GM23338 (cell line): Measurements from ENCODE around the gene TSSC4. TPM values are rescaled to one million over a fixed set of nuclear protein-coding genes. Genes with fewer than 3 reads are reported as not detected.

Experiments used
- ATAC-seq: fragments of 200-7000 bp; cut with Tn5 transposase; 3 replicates; pipeline ENCODE4 v1.9.1; 2020
- DNase-seq: peaks from one replicate; pipeline ENCODE4 v3.0.0-alpha.2; 2015; ENCODE audit warnings: low spot score
- H2AFZ ChIP-seq: fragments of 200-600 bp; sonication (generic); 2 replicates; pipeline ENCODE4 v1.8.0; 2016; ENCODE audit warnings: antibody characterized with exemption, mild to moderate bottlenecking, moderate library complexity
- H3F3A ChIP-seq: fragments of 200-600 bp; sonication (generic); replicated peaks from 2 replicates; pipeline ENCODE4 v1.8.0; 2017; ENCODE audit warnings: antibody characterized with exemption, mixed run types, low read depth
- H3K27ac ChIP-seq: fragments of 200-600 bp; sonication (generic); 2 replicates; pipeline ENCODE4 v1.6.1; 2016; ENCODE audit warnings: low read depth
- H3K27me3 ChIP-seq: fragments of 200-600 bp; sonication (generic); 2 replicates; pipeline ENCODE4 v1.8.0; 2016; ENCODE audit warnings: mild to moderate bottlenecking, mixed run types, moderate library complexity; ENCODE audit not compliant: insufficient read depth
- H3K36me3 ChIP-seq: fragments of 200-600 bp; sonication (generic); 2 replicates; pipeline ENCODE4 v1.8.0; 2016; ENCODE audit warnings: mild to moderate bottlenecking; ENCODE audit not compliant: insufficient read depth
- H3K4me1 ChIP-seq: fragments of 200-600 bp; sonication (generic); 2 replicates; pipeline ENCODE4 v1.8.0; 2016; ENCODE audit warnings: mild to moderate bottlenecking, moderate library complexity; ENCODE audit not compliant: insufficient read depth
- H3K4me2 ChIP-seq: fragments of 200-600 bp; sonication (generic); 2 replicates; pipeline ENCODE4 v1.7.1; 2017; ENCODE audit warnings: mixed run types
- H3K4me3 ChIP-seq: fragments of 200-600 bp; sonication (generic); 2 replicates; pipeline ENCODE4 v1.6.1; 2016; ENCODE audit warnings: mixed run types
- H3K79me2 ChIP-seq: fragments of 200-600 bp; sonication (generic); replicated peaks from 2 replicates; pipeline ENCODE4 v1.8.0; 2017; ENCODE audit warnings: mild to moderate bottlenecking; ENCODE audit not compliant: insufficient read depth
- H3K9me2 ChIP-seq: fragments of 200-600 bp; sonication (generic); 2 replicates; pipeline ENCODE4 v1.8.0; 2017; ENCODE audit not compliant: insufficient read depth
- H4K20me1 ChIP-seq: fragments of 200-600 bp; sonication (generic); replicated peaks from 2 replicates; pipeline ENCODE4 v1.8.0; 2017; ENCODE audit warnings: mild to moderate bottlenecking; ENCODE audit not compliant: insufficient read depth
- H3K27ac Mint-ChIP-seq: 2 replicates; pipeline ENCODE4 v1.8.0; 2020; ENCODE audit warnings: inconsistent platforms, mild to moderate bottlenecking, moderate library complexity, mixed read lengths
- H3K27me3 Mint-ChIP-seq: 3 replicates; pipeline ENCODE4 v1.8.0; 2022; ENCODE audit warnings: low read depth, mild to moderate bottlenecking, moderate library complexity, mixed read lengths, inconsistent platforms; ENCODE audit not compliant: insufficient read depth, poor library complexity
- H3K36me3 Mint-ChIP-seq: 3 replicates; pipeline ENCODE4 v1.8.0; 2021; ENCODE audit warnings: low read depth, mild to moderate bottlenecking, inconsistent platforms, moderate library complexity, mixed read lengths
- H3K4me1 Mint-ChIP-seq: 3 replicates; pipeline ENCODE4 v1.8.0; 2020; ENCODE audit warnings: mild to moderate bottlenecking, inconsistent platforms, mixed read lengths
- H3K4me3 Mint-ChIP-seq: 3 replicates; pipeline ENCODE4 v1.8.0; 2021; ENCODE audit warnings: moderate library complexity, mild to moderate bottlenecking, inconsistent platforms, mixed read lengths
- H3K9me3 Mint-ChIP-seq: 3 replicates; pipeline ENCODE4 v1.8.0; 2020; ENCODE audit warnings: moderate library complexity, mild to moderate bottlenecking, inconsistent platforms, mixed read lengths
- CREB1 ChIP-seq: fragments of 250-450 bp; sonication (Bioruptor Pico); IDR thresholded peaks from 2 replicates; pipeline ENCODE4 v1.5.0; 2020; ENCODE audit warnings: low read depth, mild to moderate bottlenecking, moderate library complexity
- EZH2 ChIP-seq: fragments of 200-600 bp; sonication (generic); IDR thresholded peaks from one replicate; pipeline ENCODE4 v1.8.0; 2017; ENCODE audit warnings: antibody characterized with exemption, mild to moderate bottlenecking, low read depth; ENCODE audit not compliant: unreplicated experiment
- EZH2phosphoT487 ChIP-seq: fragments of 200-600 bp; sonication (generic); IDR thresholded peaks from one replicate; pipeline ENCODE4 v1.8.1; 2018; ENCODE audit warnings: antibody characterized with exemption; ENCODE audit not compliant: unreplicated experiment
- JUNB ChIP-seq: IDR thresholded peaks from one replicate; pipeline ENCODE4 v1.6.1; 2016; ENCODE audit warnings: antibody characterized with exemption; ENCODE audit not compliant: unreplicated experiment
- NANOG ChIP-seq: IDR thresholded peaks from 2 replicates; pipeline ENCODE4 v1.6.1; 2016; ENCODE audit warnings: antibody characterized with exemption, borderline replicate concordance
- POLR2AphosphoS5 ChIP-seq: IDR thresholded peaks from 2 replicates; pipeline ENCODE4 v1.6.1; 2016; ENCODE audit warnings: antibody characterized with exemption, low read depth
- STAT1 ChIP-seq: IDR thresholded peaks from one replicate; pipeline ENCODE4 v1.6.1; 2016; ENCODE audit warnings: antibody characterized with exemption; ENCODE audit not compliant: unreplicated experiment
- ZNF114 ChIP-seq: fragments of 250-450 bp; sonication (Bioruptor Pico); IDR thresholded peaks from 2 replicates; pipeline ENCODE4 v1.5.0; 2020; ENCODE audit warnings: mild to moderate bottlenecking, moderate library complexity
- ZNF331 ChIP-seq: fragments of 250-450 bp; sonication (Bioruptor Pico); IDR thresholded peaks from 2 replicates; pipeline ENCODE4 v1.5.0; 2020; ENCODE audit warnings: low read depth, mild to moderate bottlenecking, moderate library complexity
- polyA plus RNA-seq: library from polyadenylated mRNA; unstranded; fragments of >200 nt; fragmentation: Nextera tagmentation; extraction: Ambion mirVana; gene quantifications from 2 replicates; pipeline ENCODE4 v1.2.1, GENCODE V29; 2016
- total RNA-seq: library from RNA; depleted of rRNA; stranded (reverse); fragments of >200 nt; shearing (Covaris generic); gene quantifications from 2 replicates; pipeline ENCODE4 v1.2.3, GENCODE V29; 2014
- TF ChIP-seq, protein P1 (sequence below), 2 experiments: fragments of 200-600 bp in 1 of 2; sonication (generic) in 1 of 2; conservative IDR thresholded peaks; 2 replicates each; pipeline versions ENCODE4 v1.5.1 to v1.6.1; 2016 to 2017; ENCODE audit warnings: antibody characterized with exemption in 2 of 2, low read depth in 2 of 2, mild to moderate bottlenecking in 2 of 2, moderate library complexity in 1 of 2
- TF ChIP-seq, protein P2 (sequence below): IDR thresholded peaks from one replicate; pipeline ENCODE4 v1.6.1; 2018; ENCODE audit warnings: antibody characterized with exemption; ENCODE audit not compliant: unreplicated experiment
- TF ChIP-seq, protein P3 (sequence below): fragments of 250-450 bp; sonication (Bioruptor Pico); IDR thresholded peaks from 2 replicates; pipeline ENCODE4 v1.5.0; 2020; ENCODE audit warnings: mild to moderate bottlenecking, moderate library complexity
- TF ChIP-seq, protein P4 (sequence below): IDR thresholded peaks from 2 replicates; pipeline ENCODE4 v1.6.1; 2016; ENCODE audit warnings: antibody characterized with exemption

Gene TSSC4
- total and polyA plus RNA-seq, 2 experiments from 2014 or later: 27.5 to 44.3 TPM

DNA sequence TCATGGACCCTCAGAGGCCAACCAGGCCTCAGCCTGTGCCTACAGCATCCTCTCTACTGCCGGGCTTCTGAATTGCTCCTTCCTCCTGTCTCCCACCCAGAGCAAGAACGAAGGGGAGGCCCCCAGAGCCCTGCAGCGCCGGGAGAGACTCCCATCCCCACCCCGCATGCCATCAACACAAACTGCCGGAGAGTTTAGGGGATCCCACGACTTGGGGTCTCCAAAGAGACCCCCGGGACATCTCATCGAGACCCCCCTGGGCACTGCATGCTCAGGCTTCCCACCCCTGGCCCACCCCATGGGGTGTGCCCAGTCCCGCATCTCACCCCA lies 31.7 kb upstream of the TSSC4 start:
- Mint-ChIP-seq H3K9me3 (no peaks in the 10 kb centered on the region; the same call in 1 of the 3 replicates), H3K4me3 (no peak overlapping the region), H3K27me3 (peaks cover 7% of the 10 kb centered on the region), H3K36me3 (no peaks in the 10 kb centered on the region; the same call in 2 of the 3 replicates), H3K4me1 (no peaks in the 10 kb centered on the region), H3K27ac (no peak overlapping the region)
- H3K27me3 ChIP-seq: no peaks in the 10 kb centered on the region
- DNase-seq: no peak
- H3K9me2 ChIP-seq: no peaks in the 10 kb centered on the region
- H3K27ac ChIP-seq: no peak overlapping the region
- no peak for ATAC-seq
- H3K4me2 ChIP-seq: no peak overlapping the region
- H3K36me3 ChIP-seq: no peaks in the 10 kb centered on the region
- no peaks in the 10 kb centered on the region for H3K4me1 ChIP-seq
- no peaks in the 10 kb centered on the region for H3K79me2 ChIP-seq
- TF ChIP-seq JUNB (no peak), CREB1 (no peak), ZNF331 (CRISPR knock-in tag) (no peak), NANOG (no peak), EZH2phosphoT487 (no peak), STAT1 (no peak), ZNF114 (CRISPR knock-in tag) (no peak), POLR2AphosphoS5 (no peak), EZH2 (no peak)
- TF ChIP-seq, protein P1, sequence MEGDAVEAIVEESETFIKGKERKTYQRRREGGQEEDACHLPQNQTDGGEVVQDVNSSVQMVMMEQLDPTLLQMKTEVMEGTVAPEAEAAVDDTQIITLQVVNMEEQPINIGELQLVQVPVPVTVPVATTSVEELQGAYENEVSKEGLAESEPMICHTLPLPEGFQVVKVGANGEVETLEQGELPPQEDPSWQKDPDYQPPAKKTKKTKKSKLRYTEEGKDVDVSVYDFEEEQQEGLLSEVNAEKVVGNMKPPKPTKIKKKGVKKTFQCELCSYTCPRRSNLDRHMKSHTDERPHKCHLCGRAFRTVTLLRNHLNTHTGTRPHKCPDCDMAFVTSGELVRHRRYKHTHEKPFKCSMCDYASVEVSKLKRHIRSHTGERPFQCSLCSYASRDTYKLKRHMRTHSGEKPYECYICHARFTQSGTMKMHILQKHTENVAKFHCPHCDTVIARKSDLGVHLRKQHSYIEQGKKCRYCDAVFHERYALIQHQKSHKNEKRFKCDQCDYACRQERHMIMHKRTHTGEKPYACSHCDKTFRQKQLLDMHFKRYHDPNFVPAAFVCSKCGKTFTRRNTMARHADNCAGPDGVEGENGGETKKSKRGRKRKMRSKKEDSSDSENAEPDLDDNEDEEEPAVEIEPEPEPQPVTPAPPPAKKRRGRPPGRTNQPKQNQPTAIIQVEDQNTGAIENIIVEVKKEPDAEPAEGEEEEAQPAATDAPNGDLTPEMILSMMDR (conservative IDR thresholded peaks at IDR 0.05; ENCODE audit: low read depth in 2 of 2): no peak
- TF ChIP-seq, protein P2, sequence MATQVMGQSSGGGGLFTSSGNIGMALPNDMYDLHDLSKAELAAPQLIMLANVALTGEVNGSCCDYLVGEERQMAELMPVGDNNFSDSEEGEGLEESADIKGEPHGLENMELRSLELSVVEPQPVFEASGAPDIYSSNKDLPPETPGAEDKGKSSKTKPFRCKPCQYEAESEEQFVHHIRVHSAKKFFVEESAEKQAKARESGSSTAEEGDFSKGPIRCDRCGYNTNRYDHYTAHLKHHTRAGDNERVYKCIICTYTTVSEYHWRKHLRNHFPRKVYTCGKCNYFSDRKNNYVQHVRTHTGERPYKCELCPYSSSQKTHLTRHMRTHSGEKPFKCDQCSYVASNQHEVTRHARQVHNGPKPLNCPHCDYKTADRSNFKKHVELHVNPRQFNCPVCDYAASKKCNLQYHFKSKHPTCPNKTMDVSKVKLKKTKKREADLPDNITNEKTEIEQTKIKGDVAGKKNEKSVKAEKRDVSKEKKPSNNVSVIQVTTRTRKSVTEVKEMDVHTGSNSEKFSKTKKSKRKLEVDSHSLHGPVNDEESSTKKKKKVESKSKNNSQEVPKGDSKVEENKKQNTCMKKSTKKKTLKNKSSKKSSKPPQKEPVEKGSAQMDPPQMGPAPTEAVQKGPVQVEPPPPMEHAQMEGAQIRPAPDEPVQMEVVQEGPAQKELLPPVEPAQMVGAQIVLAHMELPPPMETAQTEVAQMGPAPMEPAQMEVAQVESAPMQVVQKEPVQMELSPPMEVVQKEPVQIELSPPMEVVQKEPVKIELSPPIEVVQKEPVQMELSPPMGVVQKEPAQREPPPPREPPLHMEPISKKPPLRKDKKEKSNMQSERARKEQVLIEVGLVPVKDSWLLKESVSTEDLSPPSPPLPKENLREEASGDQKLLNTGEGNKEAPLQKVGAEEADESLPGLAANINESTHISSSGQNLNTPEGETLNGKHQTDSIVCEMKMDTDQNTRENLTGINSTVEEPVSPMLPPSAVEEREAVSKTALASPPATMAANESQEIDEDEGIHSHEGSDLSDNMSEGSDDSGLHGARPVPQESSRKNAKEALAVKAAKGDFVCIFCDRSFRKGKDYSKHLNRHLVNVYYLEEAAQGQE: no peak
- TF ChIP-seq, protein P3, sequence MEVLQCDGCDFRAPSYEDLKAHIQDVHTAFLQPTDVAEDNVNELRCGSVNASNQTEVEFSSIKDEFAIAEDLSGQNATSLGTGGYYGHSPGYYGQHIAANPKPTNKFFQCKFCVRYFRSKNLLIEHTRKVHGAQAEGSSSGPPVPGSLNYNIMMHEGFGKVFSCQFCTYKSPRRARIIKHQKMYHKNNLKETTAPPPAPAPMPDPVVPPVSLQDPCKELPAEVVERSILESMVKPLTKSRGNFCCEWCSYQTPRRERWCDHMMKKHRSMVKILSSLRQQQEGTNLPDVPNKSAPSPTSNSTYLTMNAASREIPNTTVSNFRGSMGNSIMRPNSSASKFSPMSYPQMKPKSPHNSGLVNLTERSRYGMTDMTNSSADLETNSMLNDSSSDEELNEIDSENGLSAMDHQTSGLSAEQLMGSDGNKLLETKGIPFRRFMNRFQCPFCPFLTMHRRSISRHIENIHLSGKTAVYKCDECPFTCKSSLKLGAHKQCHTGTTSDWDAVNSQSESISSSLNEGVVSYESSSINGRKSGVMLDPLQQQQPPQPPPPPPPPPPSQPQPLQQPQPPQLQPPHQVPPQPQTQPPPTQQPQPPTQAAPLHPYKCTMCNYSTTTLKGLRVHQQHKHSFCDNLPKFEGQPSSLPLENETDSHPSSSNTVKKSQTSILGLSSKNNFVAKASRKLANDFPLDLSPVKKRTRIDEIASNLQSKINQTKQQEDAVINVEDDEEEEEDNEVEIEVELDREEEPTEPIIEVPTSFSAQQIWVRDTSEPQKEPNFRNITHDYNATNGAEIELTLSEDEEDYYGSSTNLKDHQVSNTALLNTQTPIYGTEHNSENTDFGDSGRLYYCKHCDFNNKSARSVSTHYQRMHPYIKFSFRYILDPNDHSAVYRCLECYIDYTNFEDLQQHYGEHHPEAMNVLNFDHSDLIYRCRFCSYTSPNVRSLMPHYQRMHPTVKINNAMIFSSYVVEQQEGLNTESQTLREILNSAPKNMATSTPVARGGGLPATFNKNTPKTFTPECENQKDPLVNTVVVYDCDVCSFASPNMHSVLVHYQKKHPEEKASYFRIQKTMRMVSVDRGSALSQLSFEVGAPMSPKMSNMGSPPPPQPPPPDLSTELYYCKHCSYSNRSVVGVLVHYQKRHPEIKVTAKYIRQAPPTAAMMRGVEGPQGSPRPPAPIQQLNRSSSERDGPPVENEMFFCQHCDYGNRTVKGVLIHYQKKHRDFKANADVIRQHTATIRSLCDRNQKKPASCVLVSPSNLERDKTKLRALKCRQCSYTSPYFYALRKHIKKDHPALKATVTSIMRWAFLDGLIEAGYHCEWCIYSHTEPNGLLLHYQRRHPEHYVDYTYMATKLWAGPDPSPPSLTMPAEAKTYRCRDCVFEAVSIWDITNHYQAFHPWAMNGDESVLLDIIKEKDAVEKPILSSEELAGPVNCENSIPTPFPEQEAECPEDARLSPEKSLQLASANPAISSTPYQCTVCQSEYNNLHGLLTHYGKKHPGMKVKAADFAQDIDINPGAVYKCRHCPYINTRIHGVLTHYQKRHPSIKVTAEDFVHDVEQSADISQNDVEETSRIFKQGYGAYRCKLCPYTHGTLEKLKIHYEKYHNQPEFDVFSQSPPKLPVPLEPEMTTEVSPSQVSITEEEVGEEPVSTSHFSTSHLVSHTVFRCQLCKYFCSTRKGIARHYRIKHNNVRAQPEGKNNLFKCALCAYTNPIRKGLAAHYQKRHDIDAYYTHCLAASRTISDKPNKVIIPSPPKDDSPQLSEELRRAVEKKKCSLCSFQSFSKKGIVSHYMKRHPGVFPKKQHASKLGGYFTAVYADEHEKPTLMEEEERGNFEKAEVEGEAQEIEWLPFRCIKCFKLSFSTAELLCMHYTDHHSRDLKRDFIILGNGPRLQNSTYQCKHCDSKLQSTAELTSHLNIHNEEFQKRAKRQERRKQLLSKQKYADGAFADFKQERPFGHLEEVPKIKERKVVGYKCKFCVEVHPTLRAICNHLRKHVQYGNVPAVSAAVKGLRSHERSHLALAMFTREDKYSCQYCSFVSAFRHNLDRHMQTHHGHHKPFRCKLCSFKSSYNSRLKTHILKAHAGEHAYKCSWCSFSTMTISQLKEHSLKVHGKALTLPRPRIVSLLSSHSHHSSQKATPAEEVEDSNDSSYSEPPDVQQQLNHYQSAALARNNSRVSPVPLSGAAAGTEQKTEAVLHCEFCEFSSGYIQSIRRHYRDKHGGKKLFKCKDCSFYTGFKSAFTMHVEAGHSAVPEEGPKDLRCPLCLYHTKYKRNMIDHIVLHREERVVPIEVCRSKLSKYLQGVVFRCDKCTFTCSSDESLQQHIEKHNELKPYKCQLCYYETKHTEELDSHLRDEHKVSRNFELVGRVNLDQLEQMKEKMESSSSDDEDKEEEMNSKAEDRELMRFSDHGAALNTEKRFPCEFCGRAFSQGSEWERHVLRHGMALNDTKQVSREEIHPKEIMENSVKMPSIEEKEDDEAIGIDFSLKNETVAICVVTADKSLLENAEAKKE: no peak
- TF ChIP-seq, protein P4, sequence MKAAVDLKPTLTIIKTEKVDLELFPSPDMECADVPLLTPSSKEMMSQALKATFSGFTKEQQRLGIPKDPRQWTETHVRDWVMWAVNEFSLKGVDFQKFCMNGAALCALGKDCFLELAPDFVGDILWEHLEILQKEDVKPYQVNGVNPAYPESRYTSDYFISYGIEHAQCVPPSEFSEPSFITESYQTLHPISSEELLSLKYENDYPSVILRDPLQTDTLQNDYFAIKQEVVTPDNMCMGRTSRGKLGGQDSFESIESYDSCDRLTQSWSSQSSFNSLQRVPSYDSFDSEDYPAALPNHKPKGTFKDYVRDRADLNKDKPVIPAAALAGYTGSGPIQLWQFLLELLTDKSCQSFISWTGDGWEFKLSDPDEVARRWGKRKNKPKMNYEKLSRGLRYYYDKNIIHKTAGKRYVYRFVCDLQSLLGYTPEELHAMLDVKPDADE: no peak
- no peak overlapping the region for H3K4me3 ChIP-seq
- H3F3A ChIP-seq: no peaks in the 10 kb centered on the region
- H2AFZ ChIP-seq: no peak overlapping the region
- no peaks in the 10 kb centered on the region for H4K20me1 ChIP-seq
